ENCODE results near the gene METTL27. TPM values are rescaled to one million over a fixed set of nuclear protein-coding genes. Genes with fewer than 3 reads are reported as not detected.

The METTL27 gene
- total RNA-seq, 1 experiment from 2014 or later, result 4.3 TPM

- H3K36me3 Mint-ChIP-seq, result no peaks in the 10 kb centered on the region; the same call in 1 of the 2 replicates
- CTCF ChIA-PET, result no interaction called here
- H3K4me3 Mint-ChIP-seq, result no peak overlapping the region
- ATAC-seq (no peak), DNase-seq (ENCODE audit: low spot score) (no peak)
- H3K9me3 Mint-ChIP-seq, result peaks cover 4% of the 10 kb centered on the region; the same call in 1 of the 2 replicates
- POLR2A ChIA-PET, result no interaction called here
- H3K27me3 Mint-ChIP-seq (ENCODE audit: low read depth), result no peaks in the 10 kb centered on the region
- TF ChIP-seq CREB1 (CRISPR knock-in tag; IDR thresholded peaks at IDR 0.05) (no peak), FOXP1 (CRISPR knock-in tag; IDR thresholded peaks at IDR 0.05; ENCODE audit: borderline replicate concordance) (no peak), TCF7 (CRISPR knock-in tag; IDR thresholded peaks at IDR 0.05; ENCODE audit: low read depth) (no peak), ZNF317 (CRISPR knock-in tag; IDR thresholded peaks at IDR 0.05; ENCODE audit: borderline replicate concordance, low read depth) (no peak), MYBL2 (CRISPR knock-in tag; IDR thresholded peaks at IDR 0.05) (no peak), KAT7 (CRISPR knock-in tag; IDR thresholded peaks at IDR 0.05; ENCODE audit: borderline replicate concordance) (no peak), IRF1 (CRISPR knock-in tag; IDR thresholded peaks at IDR 0.05) (no peak), HMGA2 (CRISPR knock-in tag; IDR thresholded peaks at IDR 0.05) (no peak), ZNF219 (CRISPR knock-in tag; IDR thresholded peaks at IDR 0.05; ENCODE audit: borderline replicate concordance) (no peak), TP53 (CRISPR knock-in tag; IDR thresholded peaks at IDR 0.05) (no peak)
- TF ChIP-seq, protein P1, sequence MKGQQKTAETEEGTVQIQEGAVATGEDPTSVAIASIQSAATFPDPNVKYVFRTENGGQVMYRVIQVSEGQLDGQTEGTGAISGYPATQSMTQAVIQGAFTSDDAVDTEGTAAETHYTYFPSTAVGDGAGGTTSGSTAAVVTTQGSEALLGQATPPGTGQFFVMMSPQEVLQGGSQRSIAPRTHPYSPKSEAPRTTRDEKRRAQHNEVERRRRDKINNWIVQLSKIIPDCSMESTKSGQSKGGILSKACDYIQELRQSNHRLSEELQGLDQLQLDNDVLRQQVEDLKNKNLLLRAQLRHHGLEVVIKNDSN (CRISPR knock-in tag; IDR thresholded peaks at IDR 0.05), result no peak
- peaks cover 10% of the 10 kb centered on the region for H3K4me1 Mint-ChIP-seq
- no peak overlapping the region for H3K27ac Mint-ChIP-seq
These were observed 25.2 kb downstream of the METTL27 start for GRCh38 chr7:73817121-73817520.

DNA sequence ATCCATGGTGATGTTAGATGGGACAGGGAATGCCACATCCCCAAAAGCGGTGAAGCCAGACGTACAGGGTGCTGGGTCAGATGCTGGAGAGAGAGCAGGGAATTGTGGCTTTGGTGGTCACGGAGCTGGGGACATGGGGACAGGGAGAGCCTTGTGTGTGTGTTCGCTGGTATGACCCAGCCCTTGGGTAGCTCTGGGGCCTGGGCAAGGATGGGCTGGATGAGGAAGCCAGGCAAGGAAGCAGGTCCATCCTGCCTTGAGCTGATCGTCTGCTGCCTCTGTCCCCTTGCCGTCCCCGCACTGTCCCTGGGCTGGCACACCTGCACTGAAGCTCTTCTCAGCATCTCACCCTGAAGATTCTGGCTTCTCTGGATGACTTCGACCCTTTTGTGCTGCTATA is 26.9 kb downstream of the METTL27 start:
- no peak overlapping the region for H3K27ac Mint-ChIP-seq
- H3K36me3 Mint-ChIP-seq, result no peaks in the 10 kb centered on the region; the same call in 1 of the 2 replicates
- ChIA-PET CTCF (interaction anchor here (1.6 to 2.0 kb wide), 2 partner anchors 12 to 40 kb away, joined by 4 to 11 read pairs; no protein-coding TSS in a partner anchor), POLR2A (interaction anchor here (0.5 kb wide), 1 partner anchor 194 kb away, joined by 3 read pairs; no protein-coding TSS in a partner anchor)
- ATAC-seq (no peak), DNase-seq (ENCODE audit: low spot score) (no peak)
- TF ChIP-seq ZBTB43 (CRISPR knock-in tag; IDR thresholded peaks at IDR 0.05), result no peak
- peaks cover 11% of the 10 kb centered on the region for H3K4me1 Mint-ChIP-seq
- H3K4me3 Mint-ChIP-seq, result no peak overlapping the region
- peaks cover 4% of the 10 kb centered on the region; the same call in 1 of the 2 replicates for H3K9me3 Mint-ChIP-seq
- no peaks in the 10 kb centered on the region for H3K27me3 Mint-ChIP-seq (ENCODE audit: low read depth)

DNA sequence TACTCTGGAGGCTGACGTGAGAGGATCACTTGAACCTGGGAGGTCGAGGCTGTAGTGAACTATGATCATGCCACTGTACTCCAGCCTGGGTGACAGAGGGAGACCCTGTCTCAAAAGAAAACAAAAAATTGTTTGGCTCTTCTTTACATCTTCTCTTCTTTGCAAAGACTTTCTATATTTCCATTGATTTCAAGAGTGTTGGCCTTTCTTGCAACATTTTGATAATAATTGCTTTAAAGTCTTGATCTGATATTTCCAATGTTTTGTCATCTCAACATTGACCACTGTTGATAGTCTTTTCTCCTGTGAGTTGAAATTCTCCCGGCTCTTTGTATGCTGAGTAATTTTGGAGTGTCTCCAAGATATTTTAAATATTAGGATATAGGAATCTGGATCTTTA is 29.3 kb downstream of the METTL27 start:
- Mint-ChIP-seq H3K36me3 (no peaks in the 10 kb centered on the region; the same call in 1 of the 2 replicates), H3K27me3 (ENCODE audit: low read depth) (no peaks in the 10 kb centered on the region), H3K4me1 (peaks cover 8% of the 10 kb centered on the region), H3K9me3 (peaks cover 4% of the 10 kb centered on the region; the same call in 1 of the 2 replicates), H3K4me3 (no peak overlapping the region), H3K27ac (no peak overlapping the region)
- ChIA-PET CTCF (interaction anchor here (4.1 kb wide), 1 partner anchor 42 kb away, joined by 48 read pairs; no protein-coding TSS in a partner anchor), POLR2A (interaction anchor here (1.0 kb wide), 1 partner anchor 10 kb away, joined by 3 read pairs; no protein-coding TSS in a partner anchor)
- DNase-seq (ENCODE audit: low spot score) (no peak), ATAC-seq (no peak)
- TF ChIP-seq ZNF512 (CRISPR knock-in tag; IDR thresholded peaks at IDR 0.05; ENCODE audit: borderline replicate concordance) (no peak), FOXK1 (CRISPR knock-in tag; IDR thresholded peaks at IDR 0.05) (no peak), NR1H2 (CRISPR knock-in tag; IDR thresholded peaks at IDR 0.05) (no peak), ZNF416 (CRISPR knock-in tag; IDR thresholded peaks at IDR 0.05) (no peak), ZNF219 (CRISPR knock-in tag; IDR thresholded peaks at IDR 0.05; ENCODE audit: borderline replicate concordance) (no peak), SMAD3 (CRISPR knock-in tag; IDR thresholded peaks at IDR 0.05; ENCODE audit: borderline replicate concordance) (no peak)
- TF ChIP-seq, protein P2, sequence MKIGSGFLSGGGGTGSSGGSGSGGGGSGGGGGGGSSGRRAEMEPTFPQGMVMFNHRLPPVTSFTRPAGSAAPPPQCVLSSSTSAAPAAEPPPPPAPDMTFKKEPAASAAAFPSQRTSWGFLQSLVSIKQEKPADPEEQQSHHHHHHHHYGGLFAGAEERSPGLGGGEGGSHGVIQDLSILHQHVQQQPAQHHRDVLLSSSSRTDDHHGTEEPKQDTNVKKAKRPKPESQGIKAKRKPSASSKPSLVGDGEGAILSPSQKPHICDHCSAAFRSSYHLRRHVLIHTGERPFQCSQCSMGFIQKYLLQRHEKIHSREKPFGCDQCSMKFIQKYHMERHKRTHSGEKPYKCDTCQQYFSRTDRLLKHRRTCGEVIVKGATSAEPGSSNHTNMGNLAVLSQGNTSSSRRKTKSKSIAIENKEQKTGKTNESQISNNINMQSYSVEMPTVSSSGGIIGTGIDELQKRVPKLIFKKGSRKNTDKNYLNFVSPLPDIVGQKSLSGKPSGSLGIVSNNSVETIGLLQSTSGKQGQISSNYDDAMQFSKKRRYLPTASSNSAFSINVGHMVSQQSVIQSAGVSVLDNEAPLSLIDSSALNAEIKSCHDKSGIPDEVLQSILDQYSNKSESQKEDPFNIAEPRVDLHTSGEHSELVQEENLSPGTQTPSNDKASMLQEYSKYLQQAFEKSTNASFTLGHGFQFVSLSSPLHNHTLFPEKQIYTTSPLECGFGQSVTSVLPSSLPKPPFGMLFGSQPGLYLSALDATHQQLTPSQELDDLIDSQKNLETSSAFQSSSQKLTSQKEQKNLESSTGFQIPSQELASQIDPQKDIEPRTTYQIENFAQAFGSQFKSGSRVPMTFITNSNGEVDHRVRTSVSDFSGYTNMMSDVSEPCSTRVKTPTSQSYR (CRISPR knock-in tag; IDR thresholded peaks at IDR 0.05), result no peak
- TF ChIP-seq, protein P3, sequence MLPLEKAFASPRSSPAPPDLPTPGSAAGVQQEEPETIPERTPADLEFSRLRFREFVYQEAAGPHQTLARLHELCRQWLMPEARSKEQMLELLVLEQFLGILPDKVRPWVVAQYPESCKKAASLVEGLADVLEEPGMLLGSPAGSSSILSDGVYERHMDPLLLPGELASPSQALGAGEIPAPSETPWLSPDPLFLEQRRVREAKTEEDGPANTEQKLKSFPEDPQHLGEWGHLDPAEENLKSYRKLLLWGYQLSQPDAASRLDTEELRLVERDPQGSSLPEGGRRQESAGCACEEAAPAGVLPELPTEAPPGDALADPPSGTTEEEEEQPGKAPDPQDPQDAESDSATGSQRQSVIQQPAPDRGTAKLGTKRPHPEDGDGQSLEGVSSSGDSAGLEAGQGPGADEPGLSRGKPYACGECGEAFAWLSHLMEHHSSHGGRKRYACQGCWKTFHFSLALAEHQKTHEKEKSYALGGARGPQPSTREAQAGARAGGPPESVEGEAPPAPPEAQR (CRISPR knock-in tag; IDR thresholded peaks at IDR 0.05), result no peak

All from WTC11 (cell line).